Stimulated activated naive B cell treated with anti-CD40 and anti-IgM and Interleukin-4, amounts not matched to agents 10 μg/mL and 1 μg/mL and 100 μg/mL, for 72 hours (primary cell): ENCODE data around the gene YWHAG.
"Not testable (repeated sequence)": the region's sequence is repeated elsewhere in the genome, so short reads cannot be mapped to it uniquely, and the experiment has no call there.

Experiments
- ATAC-seq, 2 donors: fragments of 150-1000 bp; cut with Tn5 transposase; replicated peaks; 2 replicates each; pipeline ENCODE4 v1.10.0; 2021; ENCODE audit warnings: moderate library complexity in 1 of 2
- DNase-seq: peaks from one replicate; pipeline ENCODE4 v3.0.0; 2021
- H3K27ac Mint-ChIP-seq: one replicate; pipeline ENCODE4 v1.8.0; 2022; ENCODE audit warnings: mild to moderate bottlenecking, mixed read lengths
- H3K27me3 Mint-ChIP-seq, 2 donors: one replicate each; pipeline ENCODE4 v1.8.0; 2022; ENCODE audit warnings: mixed read lengths in 2 of 2
- H3K36me3 Mint-ChIP-seq, 2 donors: one replicate each; pipeline ENCODE4 v1.8.0; 2022; ENCODE audit warnings: mixed read lengths in 2 of 2, mild to moderate bottlenecking in 1 of 2
- H3K4me1 Mint-ChIP-seq, 2 donors: one replicate each; pipeline ENCODE4 v1.8.0; 2022; ENCODE audit warnings: mixed read lengths in 2 of 2, mild to moderate bottlenecking in 1 of 2
- H3K4me3 Mint-ChIP-seq, 2 donors: one replicate each; pipeline ENCODE4 v1.8.0; 2022; ENCODE audit warnings: mild to moderate bottlenecking in 2 of 2, mixed read lengths in 2 of 2, moderate library complexity in 1 of 2
- H3K9me3 Mint-ChIP-seq, 2 donors: one replicate each; pipeline ENCODE4 v1.8.0; 2022; ENCODE audit warnings: mixed read lengths in 2 of 2, mild to moderate bottlenecking in 1 of 2

YWHAG gene

GRCh38 chr7:76314042-76314721 is 44.6 kb downstream of the YWHAG start:
- peaks cover 0 to 2% of the 10 kb centered on the region in 2 donors for H3K36me3 Mint-ChIP-seq
- ATAC-seq (peak; percentile 49 to 56), DNase-seq (peak; percentile 88)
- peak overlapping the region; percentile 87 for H3K27ac Mint-ChIP-seq
- no peaks in the 10 kb centered on the region for H3K9me3 Mint-ChIP-seq
- H3K4me1 Mint-ChIP-seq = peaks cover 21 to 33% of the 10 kb centered on the region in 2 donors
- H3K27me3 Mint-ChIP-seq = no peaks in the 10 kb centered on the region
- H3K4me3 Mint-ChIP-seq = peak overlapping the region; percentile 18 to 67

- ATAC-seq, H3K36me3 Mint-ChIP-seq, H3K27me3 Mint-ChIP-seq, H3K9me3 Mint-ChIP-seq, DNase-seq, H3K4me3 Mint-ChIP-seq, H3K27ac Mint-ChIP-seq: not testable (repeated sequence)
- peaks cover 6 to 12% of the 10 kb centered on the region in 2 donors for H3K4me1 Mint-ChIP-seq
Observed at GRCh38 chr7:76311838-76312237, 47.0 kb downstream of the YWHAG start.

- no peak overlapping the region for H3K27ac Mint-ChIP-seq
- DNase-seq (no peak), ATAC-seq (no peak)
- H3K4me3 Mint-ChIP-seq = no peak overlapping the region
- no peaks in the 10 kb centered on the region for H3K9me3 Mint-ChIP-seq
- H3K27me3 Mint-ChIP-seq = no peaks in the 10 kb centered on the region
- H3K36me3 Mint-ChIP-seq = no peaks in the 10 kb centered on the region
- H3K4me1 Mint-ChIP-seq = peaks cover 6 to 10% of the 10 kb centered on the region in 2 donors
Observed at GRCh38 chr7:76310102-76310957, 48.5 kb downstream of the YWHAG start.

- H3K36me3 Mint-ChIP-seq, DNase-seq, H3K4me1 Mint-ChIP-seq, H3K27me3 Mint-ChIP-seq, H3K9me3 Mint-ChIP-seq, ATAC-seq, H3K4me3 Mint-ChIP-seq, H3K27ac Mint-ChIP-seq: not testable (repeated sequence)
Observed at GRCh38 chr7:76309341-76310101, 49.3 kb downstream of the YWHAG start.

- not testable (repeated sequence) for H3K9me3 Mint-ChIP-seq, H3K27me3 Mint-ChIP-seq, H3K4me1 Mint-ChIP-seq, H3K4me3 Mint-ChIP-seq, DNase-seq, H3K27ac Mint-ChIP-seq, ATAC-seq, H3K36me3 Mint-ChIP-seq
Observed at GRCh38 chr7:76308874-76309273, 49.9 kb downstream of the YWHAG start.

GRCh38 chr7:76304888-76305375 is 53.9 kb downstream of the YWHAG start:
- Mint-ChIP-seq H3K9me3 (peaks cover 3 to 4% of the 10 kb centered on the region in 2 donors), H3K27me3 (peaks cover 0 to 5% of the 10 kb centered on the region in 2 donors), H3K27ac (no peak overlapping the region), H3K36me3 (peaks cover 2 to 12% of the 10 kb centered on the region in 2 donors), H3K4me3 (no peak overlapping the region), H3K4me1 (peaks cover 12 to 18% of the 10 kb centered on the region in 2 donors)
- ATAC-seq = no peak
- DNase-seq = no peak

GRCh38 chr7:76303202-76304147 is 55.3 kb downstream of the YWHAG start:
- peak overlapping the region; percentile 89 to 90 for H3K4me3 Mint-ChIP-seq
- H3K9me3 Mint-ChIP-seq = peaks cover 3 to 4% of the 10 kb centered on the region in 2 donors
- peaks cover 0 to 5% of the 10 kb centered on the region in 2 donors for H3K27me3 Mint-ChIP-seq
- peaks cover 2 to 12% of the 10 kb centered on the region in 2 donors for H3K36me3 Mint-ChIP-seq
- ATAC-seq (peak; percentile 56 to 58), DNase-seq (peak; percentile 64)
- peaks cover 12 to 18% of the 10 kb centered on the region in 2 donors for H3K4me1 Mint-ChIP-seq
- peak overlapping the region; percentile 93 for H3K27ac Mint-ChIP-seq

- DNase-seq (peak; percentile 74), ATAC-seq (peak; percentile 79 to 80)
Observed at GRCh38 chr7:76302347-76303201, 56.2 kb downstream of the YWHAG start, which contains the start of gene HSPB1. TSS of gene HSPB1 (plus strand) at chr7:76302673. CDS start at chr7:76302713, 40 bp downstream.

GRCh38 chr7:76301000-76301399 is 57.8 kb downstream of the YWHAG start:
- Mint-ChIP-seq H3K27me3 (peaks cover 3 to 5% of the 10 kb centered on the region in 2 donors), H3K36me3 (peaks cover 2 to 12% of the 10 kb centered on the region in 2 donors), H3K4me1 (peaks cover 12 to 18% of the 10 kb centered on the region in 2 donors), H3K4me3 (no peak overlapping the region), H3K9me3 (peaks cover 3 to 4% of the 10 kb centered on the region in 2 donors), H3K27ac (no peak overlapping the region)
- DNase-seq (no peak), ATAC-seq (no peak)

More at GRCh38 chr7:76302347-76303201, 56.2 kb downstream of the YWHAG start, which contains the start of gene HSPB1:
- Mint-ChIP-seq H3K36me3 (peaks cover 2 to 12% of the 10 kb centered on the region in 2 donors), H3K4me1 (peaks cover 12 to 18% of the 10 kb centered on the region in 2 donors), H3K27ac (peak within 1 kb of the TSS; percentile 93), H3K27me3 (peaks cover 0 to 5% of the 10 kb centered on the region in 2 donors), H3K9me3 (peaks cover 3 to 4% of the 10 kb centered on the region in 2 donors), H3K4me3 (peak within 1 kb of the TSS; percentile 89 to 90)

GRCh38 chr7:76300166-76300731 is 58.5 kb downstream of the YWHAG start:
- Mint-ChIP-seq H3K36me3 (peaks cover 2 to 12% of the 10 kb centered on the region in 2 donors), H3K4me1 (peaks cover 12 to 22% of the 10 kb centered on the region in 2 donors)
- ATAC-seq = no peak

GRCh38 chr7:76296743-76297740 is 61.7 kb downstream of the YWHAG start:
- no peak for DNase-seq
- Mint-ChIP-seq H3K27me3 (peaks cover 7 to 9% of the 10 kb centered on the region in 2 donors), H3K9me3 (peaks cover 0 to under 1% of the 10 kb centered on the region in 2 donors), H3K4me1 (peaks cover 6 to 17% of the 10 kb centered on the region in 2 donors), H3K4me3 (no peak overlapping the region), H3K27ac (no peak overlapping the region), H3K36me3 (peaks cover 0 to under 1% of the 10 kb centered on the region in 2 donors)
- no peak for ATAC-seq

More at GRCh38 chr7:76300166-76300731, 58.5 kb downstream of the YWHAG start:
- no peak for DNase-seq
- peaks cover 3 to 4% of the 10 kb centered on the region in 2 donors for H3K9me3 Mint-ChIP-seq
- peaks cover 3 to 5% of the 10 kb centered on the region in 2 donors for H3K27me3 Mint-ChIP-seq
- no peak overlapping the region for H3K4me3 Mint-ChIP-seq
- H3K27ac Mint-ChIP-seq = no peak overlapping the region
